Pancreas (tissue), 10 donors: ENCODE measurements around the gene FADD. TPM values are rescaled to one million over a fixed set of nuclear protein-coding genes. Genes with fewer than 3 reads are reported as not detected.

Experiments
- ATAC-seq, 4 donors: fragments of 200-7000 bp; cut with Tn5 transposase; one replicate each; pipeline versions ENCODE4 v1.8.0 to v1.9.1; 2020; ENCODE audit warnings: mild to moderate bottlenecking in 4 of 4, moderate library complexity in 4 of 4
- DNase-seq, 6 donors: peaks; one replicate each; pipeline ENCODE4 v3.0.0-alpha.2; 2020
- FAIRE-seq: peaks from 2 replicates; lab custom pipeline; 2012; peaks lifted over from hg19 to GRCh38; lab: Jason Lieb, UNC
- H3K27ac ChIP-seq, 4 donors: fragments of 200-600 bp; sonication (generic); 1 replicate in 3 of 4; 2 replicates in 1 of 4; pipeline versions ENCODE4 v1.5.0 to v1.8.0; 2020
- H3K27me3 ChIP-seq, 4 donors: fragments of 200-600 bp; one replicate each; pipeline ENCODE4 v1.8.0; 2021
- H3K36me3 ChIP-seq, 3 donors: fragments of 200-600 bp; sonication (generic) in 1 of 3; one replicate each; pipeline versions ENCODE4 v1.5.0 to v1.8.0; 2020 to 2021
- H3K4me1 ChIP-seq, 3 donors: fragments of 200-600 bp; one replicate each; pipeline ENCODE4 v1.8.0; 2021
- H3K4me3 ChIP-seq, 4 donors: fragments of 200-600 bp; sonication (generic) in 2 of 4; one replicate each; pipeline versions ENCODE4 v1.5.0 to v1.8.0; 2020 to 2021
- H3K9me3 ChIP-seq, 4 donors: fragments of 200-600 bp; one replicate each; pipeline ENCODE4 v1.8.0; 2021
- WGBS, 2 donors: extraction: QIAGEN DNeasy Blood & Tissue Kit; methylation state at CpG; one replicate each; pipeline ENCODE4 v1.1.7; 2013; 5-methylcytosine and 5-hydroxymethylcytosine counted together
- intact Hi-C, 3 donors: fragments of 100-400 bp; cut with DNase I; formaldehyde crosslinking; loops; one replicate each; pipeline versions ENCODE4 v1.11.1 to v1.14.2; 2022
- polyA plus RNA-seq, 2 donors: library from polyadenylated mRNA; stranded (reverse); fragments of 200-250 nt; gene quantifications; one replicate each; pipeline ENCODE4 v1.2.3, GENCODE V29; 2013
- total RNA-seq, 6 donors: library from RNA; stranded (reverse); fragmentation: NEBNext Ultra II Directional in 4 of 6; extraction: Animal tissue kit (Norgen Biotek cat#: 25700) in 4 of 6; gene quantifications; one replicate each; pipeline versions ENCODE4 v1.2.1 to v1.2.4, GENCODE V29; 2021 to 2023
- TF ChIP-seq, protein P1 (sequence below), 4 donors: fragments of 200-600 bp; sonication (generic) in 3 of 4; IDR thresholded peaks; one replicate each; pipeline versions ENCODE4 v1.5.0 to v1.8.0; 2021; ENCODE audit warnings: antibody characterized with exemption in 4 of 4
- donor health status: healthy with polysubstance abuse.
- donor health status: DM: no; HTN: no; CAD: no; lungs with moderate emphysema.
- donor health status: DM: no; HTN: no; CAD: no.
- donor health status: control.
- donor health status: control.
- donor health status: Bipolar disorder and iron deficiency.
- donor health status: DM: yes; HTN: yes; CAD: no.
- donor health status: DM: no; HTN: no; CAD: no.
- donor health status: DM: no; HTN: no; CAD: no.
- donor health status: DM: yes; HTN: yes; CAD: no.

Gene FADD
- total and polyA plus RNA-seq, 8 donors, result 5.1 to 11.6 (median 7.6) TPM

DNA sequence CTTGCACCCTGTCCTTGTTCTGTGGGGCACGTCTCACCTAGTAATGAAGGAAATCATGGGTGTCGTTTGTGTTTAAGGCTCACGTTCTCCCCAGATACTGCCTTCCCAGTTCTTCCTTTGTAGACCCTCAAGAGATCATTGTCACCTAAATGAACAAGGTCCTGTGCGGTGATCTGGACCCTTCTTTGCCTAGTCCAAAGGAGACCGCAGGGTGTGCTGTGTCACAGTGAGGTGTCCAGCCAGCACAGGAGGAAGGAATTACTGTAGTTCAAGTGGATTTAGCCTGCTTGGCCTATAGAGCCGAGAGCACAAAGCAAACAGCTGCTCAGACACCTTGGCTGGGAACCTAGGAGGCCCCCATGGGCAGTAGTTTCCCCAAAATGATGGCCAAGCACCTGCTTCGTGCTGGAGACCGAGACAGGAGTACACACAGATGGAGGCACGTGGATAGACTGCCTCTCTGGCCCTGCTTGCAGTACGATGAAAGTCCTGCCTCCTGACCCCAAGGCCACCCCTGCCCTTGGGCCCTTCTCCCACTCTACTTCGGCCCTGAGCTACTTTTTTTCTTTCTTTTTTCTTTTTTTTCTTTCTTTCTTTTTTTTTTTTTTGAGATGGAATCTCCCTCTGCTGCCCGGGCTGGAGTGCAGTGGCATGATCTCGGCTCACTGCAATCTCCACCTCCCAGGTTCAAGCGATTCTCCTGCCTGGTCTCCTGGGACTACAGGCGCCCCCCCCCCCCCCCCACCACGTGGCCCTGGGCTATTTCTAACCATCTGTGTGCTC lies 48.0 kb downstream of the FADD start:
- FAIRE-seq, result no peak

DNA sequence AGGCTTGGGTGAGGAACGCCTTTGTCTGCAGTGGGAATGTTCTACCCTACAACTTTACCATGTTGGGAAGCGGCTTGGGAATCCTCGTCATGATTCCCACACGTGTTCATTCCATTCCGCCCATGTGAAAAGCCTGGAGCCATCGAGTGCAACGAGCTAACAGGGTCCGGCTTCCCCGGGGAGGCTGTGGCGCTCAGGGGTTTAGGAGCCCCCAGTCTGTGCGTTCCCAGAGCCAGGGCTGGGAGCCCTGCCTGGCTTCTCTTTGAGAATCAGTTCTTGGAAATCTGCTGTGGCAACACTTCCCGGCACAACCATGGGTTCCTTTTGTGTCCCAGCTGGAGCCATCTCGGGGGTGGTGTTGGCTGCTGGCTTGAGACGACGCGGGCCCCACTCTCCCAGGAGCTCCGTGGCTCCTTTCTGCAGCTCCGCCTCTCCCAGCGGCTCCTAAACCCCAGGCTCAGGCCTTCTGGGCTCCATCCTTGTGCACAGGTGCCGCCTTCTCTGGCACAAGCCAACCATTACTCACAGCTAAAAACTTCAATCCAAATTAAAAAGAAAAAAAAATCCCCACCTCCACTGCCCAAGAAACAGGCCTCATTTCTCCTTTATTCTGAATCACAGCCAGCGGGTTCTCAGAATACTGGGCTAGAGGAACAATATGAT lies 48.7 kb downstream of the FADD start:
- intact Hi-C loops, result no loop called here
- Histone ChIP-seq H3K4me1 (no peaks in the 10 kb centered on the region), H3K27ac (no peak overlapping the region), H3K9me3 (no peaks in the 10 kb centered on the region), H3K27me3 (no peaks in the 10 kb centered on the region), H3K36me3 (no peaks in the 10 kb centered on the region), H3K4me3 (no peak overlapping the region)
- DNase-seq (no peak), ATAC-seq (no peak), FAIRE-seq (no peak)
- TF ChIP-seq, protein P1, sequence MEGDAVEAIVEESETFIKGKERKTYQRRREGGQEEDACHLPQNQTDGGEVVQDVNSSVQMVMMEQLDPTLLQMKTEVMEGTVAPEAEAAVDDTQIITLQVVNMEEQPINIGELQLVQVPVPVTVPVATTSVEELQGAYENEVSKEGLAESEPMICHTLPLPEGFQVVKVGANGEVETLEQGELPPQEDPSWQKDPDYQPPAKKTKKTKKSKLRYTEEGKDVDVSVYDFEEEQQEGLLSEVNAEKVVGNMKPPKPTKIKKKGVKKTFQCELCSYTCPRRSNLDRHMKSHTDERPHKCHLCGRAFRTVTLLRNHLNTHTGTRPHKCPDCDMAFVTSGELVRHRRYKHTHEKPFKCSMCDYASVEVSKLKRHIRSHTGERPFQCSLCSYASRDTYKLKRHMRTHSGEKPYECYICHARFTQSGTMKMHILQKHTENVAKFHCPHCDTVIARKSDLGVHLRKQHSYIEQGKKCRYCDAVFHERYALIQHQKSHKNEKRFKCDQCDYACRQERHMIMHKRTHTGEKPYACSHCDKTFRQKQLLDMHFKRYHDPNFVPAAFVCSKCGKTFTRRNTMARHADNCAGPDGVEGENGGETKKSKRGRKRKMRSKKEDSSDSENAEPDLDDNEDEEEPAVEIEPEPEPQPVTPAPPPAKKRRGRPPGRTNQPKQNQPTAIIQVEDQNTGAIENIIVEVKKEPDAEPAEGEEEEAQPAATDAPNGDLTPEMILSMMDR (IDR thresholded peaks at IDR 0.05), result no peak
- 67 to 73% methylated on average over 21 of the region's 21 CpGs for WGBS, 2 donors

More for the DNA sequence above, 48.0 kb downstream of the FADD start:
- no peak for DNase-seq
- no peaks in the 10 kb centered on the region for H3K36me3 ChIP-seq
- intact Hi-C loops, result no loop called here
- no peak for ATAC-seq
- TF ChIP-seq, protein P1 (IDR thresholded peaks at IDR 0.05), result no peak
- no peak overlapping the region for H3K27ac ChIP-seq
- no peaks in the 10 kb centered on the region for H3K9me3 ChIP-seq
- H3K4me1 ChIP-seq, result no peaks in the 10 kb centered on the region
- no peak overlapping the region for H3K4me3 ChIP-seq
- 59 to 66% methylated on average over 14 to 15 of the region's 16 CpGs for WGBS, 2 donors
- H3K27me3 ChIP-seq, result no peaks in the 10 kb centered on the region

DNA sequence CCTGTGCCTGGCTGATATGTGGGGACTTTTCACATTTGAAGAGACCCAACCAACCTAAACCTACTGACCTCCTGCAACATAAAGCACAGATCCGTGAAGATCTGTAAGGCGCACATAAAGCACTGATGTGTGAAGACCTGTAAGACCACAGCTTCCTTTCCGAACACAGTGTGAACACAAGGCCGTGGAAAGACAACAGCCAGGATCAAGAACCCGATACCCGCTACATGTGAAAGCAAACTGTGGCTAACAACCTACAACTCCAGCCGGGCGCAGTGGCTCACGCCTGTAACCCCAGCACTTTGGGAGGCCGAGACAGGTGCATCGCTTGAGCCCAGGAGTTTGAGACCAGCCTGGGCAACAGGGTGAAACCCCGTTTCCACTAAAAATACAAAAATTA lies 49.7 kb downstream of the FADD start:
- H3K4me1 ChIP-seq, result no peaks in the 10 kb centered on the region
- DNase-seq (no peak), ATAC-seq (no peak), FAIRE-seq (no peak)
- 89 to 90% methylated on average over 12 of the region's 12 CpGs for WGBS, 2 donors
- TF ChIP-seq, protein P1 (IDR thresholded peaks at IDR 0.05), result no peak
- H3K4me3 ChIP-seq, result no peak overlapping the region
- H3K27ac ChIP-seq, result no peak overlapping the region
- no peaks in the 10 kb centered on the region for H3K36me3 ChIP-seq
- intact Hi-C loops, result no loop called here
- H3K9me3 ChIP-seq, result no peaks in the 10 kb centered on the region
- H3K27me3 ChIP-seq, result no peaks in the 10 kb centered on the region

DNA sequence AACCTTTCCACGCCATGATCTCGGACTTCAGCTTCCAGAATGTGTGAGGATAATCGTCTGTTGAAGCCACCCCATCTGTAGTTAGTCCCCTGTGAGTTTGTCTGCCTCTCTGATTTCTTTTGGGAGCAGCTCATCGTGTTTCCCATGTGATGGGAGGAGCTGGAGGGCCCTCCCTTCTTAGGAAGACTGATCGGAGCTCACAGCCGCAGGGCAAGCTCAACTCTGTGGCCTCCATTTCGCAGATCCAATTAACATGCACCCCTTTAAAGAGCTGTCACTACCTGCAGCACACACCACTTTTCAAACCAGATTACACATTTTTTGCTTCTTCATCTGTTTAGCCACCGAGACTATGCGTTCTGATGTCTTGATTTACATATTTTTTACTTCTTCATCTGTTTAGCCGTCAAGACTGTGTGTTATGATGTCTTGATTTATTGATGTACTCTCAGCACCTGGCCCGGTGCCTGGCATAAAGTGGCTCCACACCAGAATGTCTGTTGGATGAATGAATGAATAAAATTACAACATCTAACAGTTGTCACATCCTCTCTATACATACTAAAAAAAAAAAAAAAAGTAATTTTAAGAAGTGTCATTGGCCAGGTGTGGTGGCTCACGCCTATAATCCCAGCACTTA lies 52.5 kb downstream of the FADD start:
- DNase-seq, result no peak
- TF ChIP-seq, protein P1 (IDR thresholded peaks at IDR 0.05), result no peak
- intact Hi-C loops, result no loop called here
- FAIRE-seq, result no peak
- no peak for ATAC-seq
- Histone ChIP-seq H3K4me1 (no peaks in the 10 kb centered on the region), H3K36me3 (no peaks in the 10 kb centered on the region), H3K4me3 (no peak overlapping the region), H3K27me3 (no peaks in the 10 kb centered on the region), H3K9me3 (no peaks in the 10 kb centered on the region), H3K27ac (no peak overlapping the region)
- 65 to 71% methylated on average over 12 of the region's 12 CpGs for WGBS, 2 donors

Other genes starting within 250 kb of the FADD start
- 10 to 100 TPM in 2 of 6 donors, 1 to 10 TPM in 4; 1.8 to 12.4 (median 6.8) TPM for gene ANO1, start 125.0 kb upstream of the FADD start, total RNA-seq
- 1 to 10 TPM; 1.5 to 3.6 TPM for gene ANO1, start 125.0 kb upstream of the FADD start, polyA plus RNA-seq
- gene PPFIA1, start 67.4 kb downstream of the FADD start, total RNA-seq, result 10 to 100 TPM; 14.9 to 28.7 (median 21.1) TPM
- 10 to 100 TPM; 18.3 to 24.9 TPM for gene PPFIA1, start 67.4 kb downstream of the FADD start, polyA plus RNA-seq
- 100 to 1,000 TPM in 1 of 6 donors, 10 to 100 TPM in 5; 68.7 to 130 (median 82.7) TPM for gene CTTN, start 195.2 kb downstream of the FADD start, total RNA-seq
- 100 to 1,000 TPM; 106 to 118 TPM for gene CTTN, start 195.2 kb downstream of the FADD start, polyA plus RNA-seq